ENCODE results near the gene YBEY.

DNA sequence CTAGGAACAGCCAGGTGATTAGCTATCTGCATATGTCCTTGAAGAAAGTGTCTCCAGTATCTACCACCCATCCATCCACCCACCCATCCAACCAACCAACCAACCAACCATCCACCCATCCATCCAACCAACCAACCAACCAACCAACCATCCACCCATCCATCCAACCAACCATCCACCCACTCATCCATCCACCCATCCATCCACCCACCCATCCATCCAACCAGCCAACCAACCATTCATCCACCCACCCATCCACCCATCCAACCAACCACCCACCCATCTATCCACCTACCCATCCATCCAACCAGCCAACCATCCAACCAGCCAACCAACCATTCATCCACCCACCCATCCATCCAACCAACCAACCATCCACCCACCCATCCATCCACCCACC lies 25.4 kb downstream of the YBEY start:
- TF ChIP-seq, protein P1, sequence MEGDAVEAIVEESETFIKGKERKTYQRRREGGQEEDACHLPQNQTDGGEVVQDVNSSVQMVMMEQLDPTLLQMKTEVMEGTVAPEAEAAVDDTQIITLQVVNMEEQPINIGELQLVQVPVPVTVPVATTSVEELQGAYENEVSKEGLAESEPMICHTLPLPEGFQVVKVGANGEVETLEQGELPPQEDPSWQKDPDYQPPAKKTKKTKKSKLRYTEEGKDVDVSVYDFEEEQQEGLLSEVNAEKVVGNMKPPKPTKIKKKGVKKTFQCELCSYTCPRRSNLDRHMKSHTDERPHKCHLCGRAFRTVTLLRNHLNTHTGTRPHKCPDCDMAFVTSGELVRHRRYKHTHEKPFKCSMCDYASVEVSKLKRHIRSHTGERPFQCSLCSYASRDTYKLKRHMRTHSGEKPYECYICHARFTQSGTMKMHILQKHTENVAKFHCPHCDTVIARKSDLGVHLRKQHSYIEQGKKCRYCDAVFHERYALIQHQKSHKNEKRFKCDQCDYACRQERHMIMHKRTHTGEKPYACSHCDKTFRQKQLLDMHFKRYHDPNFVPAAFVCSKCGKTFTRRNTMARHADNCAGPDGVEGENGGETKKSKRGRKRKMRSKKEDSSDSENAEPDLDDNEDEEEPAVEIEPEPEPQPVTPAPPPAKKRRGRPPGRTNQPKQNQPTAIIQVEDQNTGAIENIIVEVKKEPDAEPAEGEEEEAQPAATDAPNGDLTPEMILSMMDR (IDR thresholded peaks at IDR 0.05) = no peak
- no peak for TF ChIP-seq POLR2A (IDR thresholded peaks at IDR 0.05)

Data from thyroid gland (tissue), 4 donors.